Body of pancreas (tissue), 4 donors: ENCODE results near the gene APRT.

ENCODE experiments used
- CTCF ChIP-seq, 7 experiments: fragments of 450-650 bp in 4 of 7; fragments of 200-600 bp in 3 of 7; sonication (generic) in 3 of 7; IDR thresholded peaks; one replicate each; pipeline ENCODE4 v1.5.1; 2016 to 2019; ENCODE audit warnings: antibody characterized with exemption in 7 of 7
- POLR2A ChIP-seq, 3 donors: fragments of 450-650 bp; IDR thresholded peaks; one replicate each; pipeline ENCODE4 v1.6.1; 2016; ENCODE audit warnings: antibody characterized with exemption in 3 of 3, mild to moderate bottlenecking in 2 of 3

GRCh38 chr16:88761830-88762229 lies 49.9 kb downstream of the APRT start:
- TF ChIP-seq CTCF (IDR thresholded peaks at IDR 0.05): no peak
- no peak for TF ChIP-seq POLR2A (IDR thresholded peaks at IDR 0.05)
